ENCODE results near the gene PIGT.

GRCh38 chr20:45406260-45407066 is 9.5 kb upstream of the PIGT start:
- no peak for TF ChIP-seq CTCF (IDR thresholded peaks at IDR 0.05)
- TF ChIP-seq POLR2A (IDR thresholded peaks at IDR 0.05): no peak

Data from testis (tissue), 2 donors.